ENCODE results near the gene SASH1.

- TF ChIP-seq POLR2A (IDR thresholded peaks at IDR 0.05; ENCODE audit: low read depth, low read length) (no peak), POLR2AphosphoS5 (IDR thresholded peaks at IDR 0.05; ENCODE audit: low read depth, low read length) (no peak), TAF1 (IDR thresholded peaks at IDR 0.05; ENCODE audit: borderline replicate concordance, low read depth, low read length) (no peak)
Measured at GRCh38 chr6:148440016-148440415, 97.4 kb downstream of the SASH1 start.
